ENCODE results near the gene TENT4B.

The TENT4B gene

GRCh38 chr16:50252874-50253513 lies 99.9 kb downstream of the TENT4B start:
- TF ChIP-seq, protein P1, sequence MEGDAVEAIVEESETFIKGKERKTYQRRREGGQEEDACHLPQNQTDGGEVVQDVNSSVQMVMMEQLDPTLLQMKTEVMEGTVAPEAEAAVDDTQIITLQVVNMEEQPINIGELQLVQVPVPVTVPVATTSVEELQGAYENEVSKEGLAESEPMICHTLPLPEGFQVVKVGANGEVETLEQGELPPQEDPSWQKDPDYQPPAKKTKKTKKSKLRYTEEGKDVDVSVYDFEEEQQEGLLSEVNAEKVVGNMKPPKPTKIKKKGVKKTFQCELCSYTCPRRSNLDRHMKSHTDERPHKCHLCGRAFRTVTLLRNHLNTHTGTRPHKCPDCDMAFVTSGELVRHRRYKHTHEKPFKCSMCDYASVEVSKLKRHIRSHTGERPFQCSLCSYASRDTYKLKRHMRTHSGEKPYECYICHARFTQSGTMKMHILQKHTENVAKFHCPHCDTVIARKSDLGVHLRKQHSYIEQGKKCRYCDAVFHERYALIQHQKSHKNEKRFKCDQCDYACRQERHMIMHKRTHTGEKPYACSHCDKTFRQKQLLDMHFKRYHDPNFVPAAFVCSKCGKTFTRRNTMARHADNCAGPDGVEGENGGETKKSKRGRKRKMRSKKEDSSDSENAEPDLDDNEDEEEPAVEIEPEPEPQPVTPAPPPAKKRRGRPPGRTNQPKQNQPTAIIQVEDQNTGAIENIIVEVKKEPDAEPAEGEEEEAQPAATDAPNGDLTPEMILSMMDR (IDR thresholded peaks at IDR 0.05; ENCODE audit: low read length) = no peak
- TF ChIP-seq EZH2 (IDR thresholded peaks at IDR 0.05; ENCODE audit: borderline replicate concordance, low read length) = no peak
- Histone ChIP-seq H4K20me1 (ENCODE audit: insufficient read depth, low read length) (no peaks in the 10 kb centered on the region), H3K4me3 (ENCODE audit: low read depth, low read length, poor library complexity, severe bottlenecking) (no peak overlapping the region), H3K36me3 (ENCODE audit: insufficient read depth, low read length) (no peaks in the 10 kb centered on the region; the same call in 1 of the 2 replicates), H3K9me3 (ENCODE audit: low read length) (no peaks in the 10 kb centered on the region), H3K27me3 (ENCODE audit: insufficient read depth, low read length) (no peaks in the 10 kb centered on the region), H3K9me2 (ENCODE audit: low read depth, low read length) (no peaks in the 10 kb centered on the region), H2AFZ (ENCODE audit: low read length) (no peak overlapping the region), H3K79me2 (ENCODE audit: insufficient read depth, low read length) (no peaks in the 10 kb centered on the region), H3K27ac (ENCODE audit: low read depth, low read length, poor library complexity, severe bottlenecking) (no peak overlapping the region), H3K4me2 (ENCODE audit: low read length) (no peak overlapping the region), H3K4me1 (ENCODE audit: insufficient read depth, low read length, severe bottlenecking) (no peaks in the 10 kb centered on the region), H3F3A (ENCODE audit: insufficient read depth, low read length) (no peaks in the 10 kb centered on the region), H3K9ac (ENCODE audit: low read length) (no peak overlapping the region)

GRCh38 chr16:50253514-50253910 lies 100.4 kb downstream of the TENT4B start:
- H3K9me2 ChIP-seq (ENCODE audit: low read depth, low read length) = no peaks in the 10 kb centered on the region
- no peak overlapping the region for H3K4me2 ChIP-seq (ENCODE audit: low read length)
- H3K27ac ChIP-seq (ENCODE audit: low read depth, low read length, poor library complexity, severe bottlenecking) = no peak overlapping the region
- TF ChIP-seq, protein P1 (IDR thresholded peaks at IDR 0.05; ENCODE audit: low read length) = no peak
- no peak for TF ChIP-seq EZH2 (IDR thresholded peaks at IDR 0.05; ENCODE audit: borderline replicate concordance, low read length)
- H2AFZ ChIP-seq (ENCODE audit: low read length) = no peak overlapping the region
- no peaks in the 10 kb centered on the region for H3K4me1 ChIP-seq (ENCODE audit: insufficient read depth, low read length, severe bottlenecking)
- no peaks in the 10 kb centered on the region for H3K79me2 ChIP-seq (ENCODE audit: insufficient read depth, low read length)
- no peaks in the 10 kb centered on the region for H3K9me3 ChIP-seq (ENCODE audit: low read length)
- H3K36me3 ChIP-seq (ENCODE audit: insufficient read depth, low read length) = no peaks in the 10 kb centered on the region; the same call in 1 of the 2 replicates
- H3F3A ChIP-seq (ENCODE audit: insufficient read depth, low read length) = no peaks in the 10 kb centered on the region
- no peaks in the 10 kb centered on the region for H3K27me3 ChIP-seq (ENCODE audit: insufficient read depth, low read length)
- H3K9ac ChIP-seq (ENCODE audit: low read length) = no peak overlapping the region
- no peak overlapping the region for H3K4me3 ChIP-seq (ENCODE audit: low read depth, low read length, poor library complexity, severe bottlenecking)
- H4K20me1 ChIP-seq (ENCODE audit: insufficient read depth, low read length) = no peaks in the 10 kb centered on the region

DNA sequence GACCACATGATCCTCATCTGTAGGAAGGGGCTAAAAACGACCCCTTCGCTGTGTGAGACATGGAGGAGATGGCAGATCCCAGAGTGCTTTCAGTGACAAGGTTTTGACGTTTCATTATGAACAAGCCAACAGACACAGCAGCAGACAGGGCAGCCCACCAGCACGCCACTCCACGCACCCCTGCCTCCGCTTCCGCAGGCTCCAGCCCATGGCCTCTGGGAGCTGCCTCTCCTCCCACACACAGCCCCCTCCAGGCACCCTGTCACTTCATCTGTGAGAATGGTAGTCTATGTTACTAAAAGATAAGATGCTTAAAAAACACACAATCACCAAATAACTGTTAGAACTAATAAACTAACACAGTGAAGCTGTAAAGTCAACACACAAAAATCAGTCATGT lies 101.0 kb downstream of the TENT4B start:
- Histone ChIP-seq H3K4me1 (ENCODE audit: insufficient read depth, low read length, severe bottlenecking) (no peaks in the 10 kb centered on the region), H3K27ac (ENCODE audit: low read depth, low read length, poor library complexity, severe bottlenecking) (no peak overlapping the region), H3K9me2 (ENCODE audit: low read depth, low read length) (no peaks in the 10 kb centered on the region), H3K9me3 (ENCODE audit: low read length) (no peaks in the 10 kb centered on the region), H3K36me3 (ENCODE audit: insufficient read depth, low read length) (no peaks in the 10 kb centered on the region; the same call in 1 of the 2 replicates), H3K27me3 (ENCODE audit: insufficient read depth, low read length) (no peaks in the 10 kb centered on the region), H3K79me2 (ENCODE audit: insufficient read depth, low read length) (no peaks in the 10 kb centered on the region), H2AFZ (ENCODE audit: low read length) (no peak overlapping the region), H3K4me3 (ENCODE audit: low read depth, low read length, poor library complexity, severe bottlenecking) (no peak overlapping the region), H4K20me1 (ENCODE audit: insufficient read depth, low read length) (no peaks in the 10 kb centered on the region), H3K9ac (ENCODE audit: low read length) (no peak overlapping the region), H3K4me2 (ENCODE audit: low read length) (no peak overlapping the region), H3F3A (ENCODE audit: insufficient read depth, low read length) (no peaks in the 10 kb centered on the region)
- TF ChIP-seq EZH2 (IDR thresholded peaks at IDR 0.05; ENCODE audit: borderline replicate concordance, low read length) = no peak

DNA sequence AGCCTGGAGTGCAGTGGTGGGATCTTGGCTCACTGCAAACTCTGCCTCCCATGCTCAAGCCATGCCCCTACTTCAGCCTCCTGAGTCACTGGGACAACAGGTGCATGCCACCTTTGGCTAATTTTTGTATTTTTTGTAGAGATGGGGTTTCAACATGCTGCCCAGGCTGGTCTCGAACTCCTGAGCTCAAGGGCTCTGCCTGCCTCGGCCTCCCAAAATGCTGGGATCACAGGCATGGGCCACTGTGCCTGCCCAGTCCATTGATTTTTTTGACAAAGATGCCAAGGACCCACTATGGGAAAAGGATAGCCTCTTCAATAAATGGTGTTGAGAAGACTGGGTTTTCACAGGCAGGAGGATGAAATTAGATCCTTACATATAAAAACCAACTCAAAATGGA lies 102.4 kb downstream of the TENT4B start:
- Histone ChIP-seq H4K20me1 (ENCODE audit: insufficient read depth, low read length) (no peaks in the 10 kb centered on the region), H3K4me1 (ENCODE audit: insufficient read depth, low read length, severe bottlenecking) (no peaks in the 10 kb centered on the region), H3K27ac (ENCODE audit: low read depth, low read length, poor library complexity, severe bottlenecking) (no peak overlapping the region), H2AFZ (ENCODE audit: low read length) (no peak overlapping the region), H3K4me2 (ENCODE audit: low read length) (no peak overlapping the region), H3K36me3 (ENCODE audit: insufficient read depth, low read length) (no peaks in the 10 kb centered on the region; the same call in 1 of the 2 replicates), H3K4me3 (ENCODE audit: low read depth, low read length, poor library complexity, severe bottlenecking) (no peak overlapping the region), H3K9ac (ENCODE audit: low read length) (no peak overlapping the region), H3F3A (ENCODE audit: insufficient read depth, low read length) (no peaks in the 10 kb centered on the region), H3K79me2 (ENCODE audit: insufficient read depth, low read length) (no peaks in the 10 kb centered on the region), H3K9me2 (ENCODE audit: low read depth, low read length) (no peaks in the 10 kb centered on the region), H3K27me3 (ENCODE audit: insufficient read depth, low read length) (peaks cover 10% of the 10 kb centered on the region; the same call in 1 of the 2 replicates), H3K9me3 (ENCODE audit: low read length) (no peaks in the 10 kb centered on the region)
- TF ChIP-seq EZH2 (IDR thresholded peaks at IDR 0.05; ENCODE audit: borderline replicate concordance, low read length) = no peak
- TF ChIP-seq, protein P1 (IDR thresholded peaks at IDR 0.05; ENCODE audit: low read length) = no peak

Data from OCI-LY1 (cell line).